Suprapubic skin (tissue), 3 donors: Measurements from ENCODE around the gene ZDHHC11B.
"Not testable (repeated sequence)": the region's sequence is repeated elsewhere in the genome, so short reads cannot be mapped to it uniquely, and the experiment has no call there.

ENCODE experiments used
- POLR2AphosphoS5 ChIP-seq, 3 donors: sonication (generic); formaldehyde crosslinking; IDR thresholded peaks; one replicate each; pipeline ENCODE4 v1.6.1; 2017; ENCODE audit warnings: antibody characterized with exemption in 3 of 3
- TF ChIP-seq, protein P1 (sequence below), 2 donors: fragments of 200-600 bp in 1 of 2; fragments of 450-650 bp in 1 of 2; sonication (generic) in 1 of 2; IDR thresholded peaks; one replicate each; pipeline ENCODE4 v1.5.1; 2016 to 2019; ENCODE audit warnings: antibody characterized with exemption in 2 of 2, mild to moderate bottlenecking in 1 of 2, moderate library complexity in 1 of 2

DNA sequence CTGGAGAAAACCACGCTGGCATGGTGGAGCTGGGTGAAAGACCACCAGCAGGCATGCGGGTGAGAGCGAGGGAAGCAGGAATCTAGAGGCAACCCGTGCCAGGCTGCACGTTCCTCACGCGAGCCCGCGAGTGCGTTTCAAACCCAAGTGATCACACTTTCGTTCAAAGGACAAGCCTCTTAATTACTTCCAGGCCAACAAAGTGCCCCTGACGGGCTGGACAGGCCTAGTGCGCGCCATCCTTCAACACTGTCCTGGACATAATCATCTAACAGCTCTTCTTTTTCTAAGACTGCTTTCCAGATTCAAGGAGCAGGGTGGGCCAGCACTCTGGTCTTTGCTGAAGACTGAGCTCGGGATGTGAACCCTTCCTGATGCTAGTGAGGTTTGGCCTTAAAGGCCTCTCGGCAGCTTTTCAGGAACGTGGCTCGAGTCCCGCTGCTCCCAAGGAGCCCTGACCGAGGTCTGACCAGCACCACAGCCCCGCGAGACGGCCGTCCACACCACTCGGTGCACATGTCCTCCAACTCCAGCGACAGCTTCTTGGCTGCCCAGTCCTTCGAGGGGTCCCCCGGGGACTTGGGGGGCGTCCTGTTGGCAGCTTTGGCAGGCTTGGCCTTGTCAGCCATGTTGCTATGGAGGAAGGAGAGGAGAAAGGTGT is 14.9 kb downstream of the ZDHHC11B start:
- TF ChIP-seq, protein P1, sequence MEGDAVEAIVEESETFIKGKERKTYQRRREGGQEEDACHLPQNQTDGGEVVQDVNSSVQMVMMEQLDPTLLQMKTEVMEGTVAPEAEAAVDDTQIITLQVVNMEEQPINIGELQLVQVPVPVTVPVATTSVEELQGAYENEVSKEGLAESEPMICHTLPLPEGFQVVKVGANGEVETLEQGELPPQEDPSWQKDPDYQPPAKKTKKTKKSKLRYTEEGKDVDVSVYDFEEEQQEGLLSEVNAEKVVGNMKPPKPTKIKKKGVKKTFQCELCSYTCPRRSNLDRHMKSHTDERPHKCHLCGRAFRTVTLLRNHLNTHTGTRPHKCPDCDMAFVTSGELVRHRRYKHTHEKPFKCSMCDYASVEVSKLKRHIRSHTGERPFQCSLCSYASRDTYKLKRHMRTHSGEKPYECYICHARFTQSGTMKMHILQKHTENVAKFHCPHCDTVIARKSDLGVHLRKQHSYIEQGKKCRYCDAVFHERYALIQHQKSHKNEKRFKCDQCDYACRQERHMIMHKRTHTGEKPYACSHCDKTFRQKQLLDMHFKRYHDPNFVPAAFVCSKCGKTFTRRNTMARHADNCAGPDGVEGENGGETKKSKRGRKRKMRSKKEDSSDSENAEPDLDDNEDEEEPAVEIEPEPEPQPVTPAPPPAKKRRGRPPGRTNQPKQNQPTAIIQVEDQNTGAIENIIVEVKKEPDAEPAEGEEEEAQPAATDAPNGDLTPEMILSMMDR (IDR thresholded peaks at IDR 0.05): not testable (repeated sequence)
- not testable (repeated sequence) for TF ChIP-seq POLR2AphosphoS5 (IDR thresholded peaks at IDR 0.05)
